ENCODE results near the gene THAP9. TPM values are rescaled to one million over a fixed set of nuclear protein-coding genes. Genes with fewer than 3 reads are reported as not detected.

THAP9 gene
- polyA plus RNA-seq, 3 donors, result 9.5 to 11.8 (median 10.8) TPM

GRCh38 chr4:82948647-82949204, 48.2 kb downstream of the THAP9 start:
- no peak for DNase-seq

- DNase-seq, result no peak
These were observed 50.7 kb downstream of the THAP9 start for GRCh38 chr4:82951196-82951595.

- DNase-seq, result no peak
These were observed 53.7 kb downstream of the THAP9 start for GRCh38 chr4:82954212-82954611.

- no peak for DNase-seq
These were observed 56.5 kb downstream of the THAP9 start for GRCh38 chr4:82957045-82957444.

GRCh38 chr4:82965763-82966162, 65.2 kb downstream of the THAP9 start:
- no peak for DNase-seq

GRCh38 chr4:82968972-82969371, 68.4 kb downstream of the THAP9 start:
- DNase-seq, result no peak

GRCh38 chr4:82969414-82969813, 68.9 kb downstream of the THAP9 start:
- no peak for DNase-seq

Other genes starting within 250 kb of the THAP9 start
- 10 to 100 TPM; 34.0 to 46.8 (median 38.7) TPM for gene SCD5, start 101.9 kb upstream of the THAP9 start, polyA plus RNA-seq (ENCODE audit: insufficient read length in 3 of 3)
- gene SEC31A, start 9.6 kb upstream of the THAP9 start, polyA plus RNA-seq (ENCODE audit: insufficient read length in 3 of 3), result 100 to 1,000 TPM; 212 to 259 (median 243) TPM
- gene LIN54, start 110.1 kb downstream of the THAP9 start, polyA plus RNA-seq (ENCODE audit: insufficient read length in 3 of 3), result 10 to 100 TPM; 13.2 to 15.9 (median 14.6) TPM
- gene COPS4, start 134.4 kb downstream of the THAP9 start, polyA plus RNA-seq (ENCODE audit: insufficient read length in 3 of 3), result 10 to 100 TPM; 71.6 to 80.7 (median 75.2) TPM
- gene PLAC8, start 214.0 kb downstream of the THAP9 start, polyA plus RNA-seq (ENCODE audit: insufficient read length in 3 of 3), result 1 to 10 TPM; 2.6 to 3.0 (median 2.9) TPM